ENCODE data around the gene PIAS2.

The PIAS2 gene

DNA sequence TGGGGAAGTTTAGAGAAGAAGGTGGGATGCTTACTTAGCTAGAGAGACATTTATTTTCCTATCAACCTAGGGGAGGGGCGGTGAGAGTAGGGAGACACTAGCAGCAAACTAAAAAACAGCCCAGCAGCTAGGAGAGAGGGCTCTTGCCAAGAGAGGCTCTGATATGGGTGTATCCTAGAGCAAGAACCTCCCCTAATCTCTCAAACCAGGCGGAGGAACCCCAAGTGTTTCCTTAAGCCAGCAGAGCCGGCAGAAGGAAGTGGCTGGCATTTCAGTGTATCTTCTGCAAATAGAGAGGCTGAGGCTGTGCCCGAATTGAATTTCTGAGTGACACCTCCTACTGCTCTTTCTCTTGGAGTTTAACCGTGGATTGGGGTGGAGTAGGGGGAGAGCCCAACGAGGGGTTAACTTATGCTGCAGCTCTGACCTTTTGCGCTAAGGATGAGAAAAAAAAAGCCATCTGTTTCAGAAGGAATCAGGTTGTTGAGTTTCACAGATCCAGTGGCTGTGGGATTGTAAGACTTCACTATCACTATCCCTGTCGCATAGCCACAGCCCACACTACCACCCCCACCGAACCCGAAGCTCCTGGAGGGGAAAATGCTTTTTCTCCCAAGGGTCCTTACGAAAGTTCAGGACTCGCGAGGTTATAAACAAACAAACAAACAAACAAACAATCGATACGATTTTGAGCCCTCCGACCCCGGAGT is 161.8 kb downstream of the PIAS2 start:
- TF ChIP-seq TAF1 (IDR thresholded peaks at IDR 0.05; ENCODE audit: borderline replicate concordance, insufficient read depth, low read length) (no peak), POLR2AphosphoS5 (IDR thresholded peaks at IDR 0.05; ENCODE audit: low read depth, low read length) (no peak), REST (IDR thresholded peaks at IDR 0.05; ENCODE audit: insufficient read depth in 1 of 2, low read depth in 2 of 2, low read length in 2 of 2) (no peak), SIN3A (IDR thresholded peaks at IDR 0.05; ENCODE audit: borderline replicate concordance, insufficient read depth, low read length) (no peak), FOXP2 (optimal IDR thresholded peaks at IDR 0.05; ENCODE audit: borderline replicate concordance, extremely low read depth, extremely low read length, insufficient read depth) (no peak)

DNA sequence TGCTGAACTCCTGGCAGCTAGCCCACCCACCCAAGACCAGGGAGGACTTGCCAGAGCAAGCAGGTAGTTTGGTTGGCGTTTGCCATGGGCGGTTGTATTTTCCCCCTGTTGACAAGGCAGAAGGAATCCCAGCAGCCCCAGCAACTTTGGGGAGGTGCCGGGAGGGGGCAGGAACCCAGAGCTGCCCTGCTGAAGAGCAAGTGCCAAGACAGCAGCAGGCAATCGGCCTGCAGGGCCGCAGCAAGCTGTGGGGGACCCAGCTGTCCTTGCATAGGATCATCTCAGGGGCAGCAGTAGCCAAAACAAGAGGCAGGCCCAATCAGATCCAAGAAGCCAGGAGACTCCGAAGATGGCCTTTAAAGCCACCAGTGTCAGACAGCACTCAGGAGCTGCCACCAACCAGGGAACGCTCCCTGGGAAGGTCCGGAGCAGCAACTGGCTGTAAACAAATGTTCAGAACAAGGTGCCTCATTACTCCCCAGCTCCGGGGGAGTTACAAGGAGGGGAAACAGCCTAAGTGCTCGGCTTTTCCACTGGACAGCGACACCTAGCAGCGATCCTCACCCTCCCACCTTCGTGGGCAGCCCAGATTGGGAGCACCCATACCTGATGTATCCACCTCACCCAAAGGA is 162.5 kb downstream of the PIAS2 start:
- TF ChIP-seq FOXP2 (optimal IDR thresholded peaks at IDR 0.05; ENCODE audit: borderline replicate concordance, extremely low read depth, extremely low read length, insufficient read depth) (no peak), TAF1 (IDR thresholded peaks at IDR 0.05; ENCODE audit: borderline replicate concordance, insufficient read depth, low read length) (no peak), POLR2AphosphoS5 (IDR thresholded peaks at IDR 0.05; ENCODE audit: low read depth, low read length) (no peak), REST (IDR thresholded peaks at IDR 0.05; ENCODE audit: insufficient read depth in 1 of 2, low read depth in 2 of 2, low read length in 2 of 2) (no peak), SIN3A (IDR thresholded peaks at IDR 0.05; ENCODE audit: borderline replicate concordance, insufficient read depth, low read length) (no peak)

GRCh38 chr18:46754188-46754587 is 163.1 kb downstream of the PIAS2 start:
- TF ChIP-seq TAF1 (IDR thresholded peaks at IDR 0.05; ENCODE audit: borderline replicate concordance, insufficient read depth, low read length), result no peak
- TF ChIP-seq SIN3A (IDR thresholded peaks at IDR 0.05; ENCODE audit: borderline replicate concordance, insufficient read depth, low read length), result no peak
- TF ChIP-seq POLR2AphosphoS5 (IDR thresholded peaks at IDR 0.05; ENCODE audit: low read depth, low read length), result no peak
- TF ChIP-seq REST (IDR thresholded peaks at IDR 0.05; ENCODE audit: insufficient read depth in 1 of 2, low read depth in 2 of 2, low read length in 2 of 2), result no peak
- TF ChIP-seq FOXP2 (optimal IDR thresholded peaks at IDR 0.05; ENCODE audit: borderline replicate concordance, extremely low read depth, extremely low read length, insufficient read depth), result no peak

Measured in PFSK-1 (cell line).